Omental fat pad (tissue), 4 donors: ENCODE data around the gene INTS1. TPM values are rescaled to one million over a fixed set of nuclear protein-coding genes. Genes with fewer than 3 reads are reported as not detected.

Source experiments
- ATAC-seq: fragments of 150-250 bp; one replicate; pipeline ENCODE4 v1.9.1; 2016; ENCODE audit warnings: mild to moderate bottlenecking, moderate library complexity; ENCODE audit not compliant: low FRiP score
- DNase-seq: peaks from one replicate; pipeline ENCODE4 v3.0.0-alpha.2; 2019; ENCODE audit warnings: low spot score
- total RNA-seq, 4 donors: library from RNA; depleted of rRNA; stranded (reverse); fragments of >200 nt; gene quantifications; one replicate each; pipeline ENCODE4 v1.1.0, GENCODE V29; 2016
- TF ChIP-seq, protein P1 (sequence below), 3 donors: fragments of 450-650 bp; IDR thresholded peaks; one replicate each; pipeline ENCODE4 v1.5.1; 2016 to 2017; ENCODE audit warnings: antibody characterized with exemption in 3 of 3, mild to moderate bottlenecking in 3 of 3, moderate library complexity in 2 of 3

INTS1 gene
- total RNA-seq, 4 donors from 2014 or later = 22.4 to 39.4 (median 32.0) TPM

DNA sequence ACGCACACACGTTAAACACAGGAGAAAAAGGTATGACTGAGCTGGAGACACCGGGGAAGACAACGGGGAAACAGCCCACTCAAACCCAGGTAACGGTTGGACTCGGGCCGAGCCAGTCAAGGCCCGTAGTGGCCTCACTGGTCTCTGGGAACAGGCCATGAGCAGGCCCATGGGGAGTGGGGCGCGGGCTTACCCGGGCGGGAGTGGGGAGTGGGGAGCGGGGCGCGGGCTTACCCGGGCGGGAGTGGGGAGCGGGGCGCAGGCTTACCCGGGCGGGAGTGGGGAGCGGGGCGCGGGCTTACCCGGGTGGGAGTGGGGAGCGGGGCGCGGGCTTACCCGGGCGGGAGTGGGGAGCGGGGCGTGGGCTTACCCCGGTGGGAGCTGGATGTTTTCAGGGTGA, 11.5 kb downstream of the INTS1 start:
- no peak for ATAC-seq
- no peak for DNase-seq
- TF ChIP-seq, protein P1, sequence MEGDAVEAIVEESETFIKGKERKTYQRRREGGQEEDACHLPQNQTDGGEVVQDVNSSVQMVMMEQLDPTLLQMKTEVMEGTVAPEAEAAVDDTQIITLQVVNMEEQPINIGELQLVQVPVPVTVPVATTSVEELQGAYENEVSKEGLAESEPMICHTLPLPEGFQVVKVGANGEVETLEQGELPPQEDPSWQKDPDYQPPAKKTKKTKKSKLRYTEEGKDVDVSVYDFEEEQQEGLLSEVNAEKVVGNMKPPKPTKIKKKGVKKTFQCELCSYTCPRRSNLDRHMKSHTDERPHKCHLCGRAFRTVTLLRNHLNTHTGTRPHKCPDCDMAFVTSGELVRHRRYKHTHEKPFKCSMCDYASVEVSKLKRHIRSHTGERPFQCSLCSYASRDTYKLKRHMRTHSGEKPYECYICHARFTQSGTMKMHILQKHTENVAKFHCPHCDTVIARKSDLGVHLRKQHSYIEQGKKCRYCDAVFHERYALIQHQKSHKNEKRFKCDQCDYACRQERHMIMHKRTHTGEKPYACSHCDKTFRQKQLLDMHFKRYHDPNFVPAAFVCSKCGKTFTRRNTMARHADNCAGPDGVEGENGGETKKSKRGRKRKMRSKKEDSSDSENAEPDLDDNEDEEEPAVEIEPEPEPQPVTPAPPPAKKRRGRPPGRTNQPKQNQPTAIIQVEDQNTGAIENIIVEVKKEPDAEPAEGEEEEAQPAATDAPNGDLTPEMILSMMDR (IDR thresholded peaks at IDR 0.05) = no peak

GRCh38 chr7:1492221-1492620, 12.0 kb downstream of the INTS1 start:
- ATAC-seq = no peak
- TF ChIP-seq, protein P1 (IDR thresholded peaks at IDR 0.05) = no peak
- DNase-seq = no peak

GRCh38 chr7:1490837-1491236, 13.4 kb downstream of the INTS1 start:
- no peak for ATAC-seq
- DNase-seq = no peak
- TF ChIP-seq, protein P1 (IDR thresholded peaks at IDR 0.05) = no peak

- TF ChIP-seq, protein P1 (IDR thresholded peaks at IDR 0.05) = no peak
- DNase-seq (no peak), ATAC-seq (no peak)
Measured at GRCh38 chr7:1489336-1489735, 14.9 kb downstream of the INTS1 start.

DNA sequence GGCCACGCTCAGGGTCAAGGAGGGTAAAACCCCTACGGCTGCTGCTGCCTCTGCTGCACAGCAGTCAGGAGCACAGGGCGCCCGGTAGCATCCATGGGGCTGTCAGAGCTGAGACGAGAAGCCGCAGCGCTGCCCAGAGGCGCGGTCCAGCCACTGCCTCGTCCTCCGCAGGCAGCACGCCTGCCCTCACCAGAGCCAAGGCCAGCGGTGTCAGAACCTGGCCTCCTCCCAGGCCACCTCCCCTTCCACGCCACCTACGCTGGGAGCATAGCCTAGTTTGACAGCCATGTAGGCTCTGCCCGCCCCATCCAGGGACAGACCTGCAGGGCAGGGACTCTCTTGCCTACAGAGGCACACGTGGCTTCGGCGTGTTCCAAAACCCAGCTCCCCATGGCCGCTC, 16.2 kb downstream of the INTS1 start:
- TF ChIP-seq, protein P1 (IDR thresholded peaks at IDR 0.05) = no peak
- ATAC-seq (no peak), DNase-seq (no peak)

DNA sequence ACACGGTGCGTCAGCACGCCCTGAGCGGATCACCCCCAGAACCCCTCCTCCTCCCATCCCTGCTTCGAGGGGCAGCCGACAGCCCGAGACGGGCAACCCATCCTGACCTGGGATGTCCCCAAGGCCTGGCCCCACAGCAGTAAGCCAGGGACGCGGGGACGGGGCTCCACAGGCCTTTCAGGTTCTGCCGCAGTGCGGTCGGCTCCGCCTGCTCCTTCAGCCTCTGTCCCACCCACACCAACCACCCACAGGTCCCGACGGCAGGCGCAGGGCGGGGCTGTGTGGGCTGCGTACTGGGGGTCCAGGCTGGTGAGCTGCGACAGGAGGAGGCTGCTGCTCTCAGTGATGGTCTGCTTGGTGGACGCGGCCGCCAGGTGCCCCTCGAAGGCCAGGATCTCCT, 16.7 kb downstream of the INTS1 start:
- TF ChIP-seq, protein P1 (IDR thresholded peaks at IDR 0.05) = no peak

DNA sequence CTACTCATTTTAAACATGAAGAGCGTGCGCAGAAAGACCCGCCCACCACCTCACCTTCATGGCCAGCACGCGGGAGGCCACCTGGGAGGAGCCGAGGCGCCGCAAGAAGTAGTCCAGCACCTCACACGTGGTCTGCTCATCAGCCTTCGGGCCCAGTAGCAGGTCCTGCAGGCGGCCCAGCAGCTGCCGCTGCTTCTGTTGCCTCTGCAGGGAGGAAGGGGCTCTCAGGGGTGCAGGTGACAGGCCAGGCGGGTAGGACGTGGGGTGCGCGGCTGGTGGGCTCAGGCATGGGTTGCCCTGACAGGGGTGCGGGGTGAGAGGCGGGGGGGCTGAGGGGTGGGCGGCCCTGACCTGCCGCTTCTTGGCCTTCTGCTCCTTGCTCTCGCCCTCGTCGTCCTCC, 17.6 kb downstream of the INTS1 start:
- DNase-seq = no peak
- ATAC-seq = no peak
- TF ChIP-seq, protein P1 (IDR thresholded peaks at IDR 0.05) = no peak

More for the DNA sequence above, 16.7 kb downstream of the INTS1 start:
- DNase-seq = no peak
- ATAC-seq = no peak
